Glomerular endothelial cell (primary cell): ENCODE data around the gene MRPS15. TPM values are rescaled to one million over a fixed set of nuclear protein-coding genes. Genes with fewer than 3 reads are reported as not detected.
"Not testable (repeated sequence)": the region's sequence is repeated elsewhere in the genome, so short reads cannot be mapped to it uniquely, and the experiment has no call there.

ENCODE experiments used
- DNase-seq: peaks from one replicate; pipeline ENCODE4 v3.0.0-alpha.2; 2011; ENCODE audit warnings: low read depth, low spot score; ENCODE audit errors: extremely low read depth
- total RNA-seq: library from RNA; depleted of rRNA; stranded (reverse); fragments of >200 nt; gene quantifications from 2 replicates; pipeline ENCODE4 v1.2.3, GENCODE V29; 2015

The MRPS15 gene
- 59.2 and 82.6 TPM in 2 replicates for total RNA-seq

- DNase-seq = peak; percentile 82
These were observed at the start of gene MRPS15 for GRCh38 chr1:36463803-36464604. MRPS15 (minus strand) TSS chr1:36464384; CDS start chr1:36464275, 109 bp downstream.

GRCh38 chr1:36512842-36513241 lies 48.7 kb upstream of the MRPS15 start:
- DNase-seq = no peak

GRCh38 chr1:36511804-36512798 lies 47.9 kb upstream of the MRPS15 start:
- DNase-seq = no peak

- not testable (repeated sequence) for DNase-seq
These were observed 47.0 kb upstream of the MRPS15 start for GRCh38 chr1:36511220-36511619.

GRCh38 chr1:36510418-36510817 lies 46.2 kb upstream of the MRPS15 start:
- no peak for DNase-seq

- DNase-seq = no peak
These were observed 44.1 kb upstream of the MRPS15 start for GRCh38 chr1:36508257-36508656.

GRCh38 chr1:36506276-36506920 lies 42.2 kb upstream of the MRPS15 start:
- DNase-seq = no peak

- no peak for DNase-seq
These were observed 39.5 kb upstream of the MRPS15 start for GRCh38 chr1:36503733-36504132.

GRCh38 chr1:36503159-36503558 lies 39.0 kb upstream of the MRPS15 start:
- DNase-seq = no peak

GRCh38 chr1:36502616-36503015 lies 38.4 kb upstream of the MRPS15 start:
- DNase-seq = no peak

GRCh38 chr1:36501911-36502310 lies 37.7 kb upstream of the MRPS15 start:
- not testable (repeated sequence) for DNase-seq

- no peak for DNase-seq
These were observed 33.0 kb upstream of the MRPS15 start for GRCh38 chr1:36497207-36497606.

- DNase-seq = no peak
These were observed 30.8 kb upstream of the MRPS15 start for GRCh38 chr1:36494971-36495370.

GRCh38 chr1:36493524-36493923 lies 29.3 kb upstream of the MRPS15 start:
- no peak for DNase-seq

GRCh38 chr1:36492491-36492890 lies 28.3 kb upstream of the MRPS15 start:
- DNase-seq = no peak

- DNase-seq = not testable (repeated sequence)
These were observed 25.3 kb upstream of the MRPS15 start for GRCh38 chr1:36489258-36490051.

GRCh38 chr1:36487906-36488305 lies 23.7 kb upstream of the MRPS15 start:
- DNase-seq = no peak

- DNase-seq = not testable (repeated sequence)
These were observed 23.1 kb upstream of the MRPS15 start for GRCh38 chr1:36487336-36487725.

- no peak for DNase-seq
These were observed 22.5 kb upstream of the MRPS15 start for GRCh38 chr1:36486439-36487335.
